Mesothelial cell of epicardium (in vitro differentiated cells): Measurements from ENCODE around the gene HNRNPA0. TPM values are rescaled to one million over a fixed set of nuclear protein-coding genes. Genes with fewer than 3 reads are reported as not detected.
A peak's percentile ranks its signal among the peaks of the same experiment; 100 is the strongest.

ENCODE experiments used
- DNase-seq, 2 experiments: peaks; one replicate each; pipeline ENCODE4 v3.0.0; 2021; ENCODE audit warnings: low spot score in 2 of 2; ENCODE audit not compliant: unreplicated experiment in 2 of 2
- H3K27ac Mint-ChIP-seq: 2 replicates; pipeline ENCODE4 v1.8.0; 2021; ENCODE audit warnings: mixed read lengths
- H3K27me3 Mint-ChIP-seq: 2 replicates; pipeline ENCODE4 v1.8.0; 2021; ENCODE audit warnings: low read depth, mixed read lengths
- H3K36me3 Mint-ChIP-seq: 2 replicates; pipeline ENCODE4 v1.8.0; 2021; ENCODE audit warnings: mixed read lengths
- H3K4me1 Mint-ChIP-seq: 2 replicates; pipeline ENCODE4 v1.8.0; 2021; ENCODE audit warnings: mixed read lengths
- H3K4me3 Mint-ChIP-seq: 2 replicates; pipeline ENCODE4 v1.8.0; 2021; ENCODE audit warnings: mild to moderate bottlenecking, moderate library complexity, mixed read lengths
- H3K9me3 Mint-ChIP-seq: 2 replicates; pipeline ENCODE4 v1.8.0; 2021; ENCODE audit warnings: mixed read lengths
- CTCF ChIP-seq: fragments of 200-600 bp; sonication (generic); IDR thresholded peaks from one replicate; pipeline ENCODE4 v1.5.0; 2021; ENCODE audit warnings: antibody characterized with exemption; ENCODE audit not compliant: unreplicated experiment
- total RNA-seq: library from RNA; stranded (reverse); gene quantifications from 3 replicates; pipeline ENCODE4 v1.2.1, GENCODE V29; 2021

HNRNPA0 gene
- total RNA-seq, 1 donor from 2014 or later = 68.6 TPM

GRCh38 chr5:137708062-137708461, 46.1 kb downstream of the HNRNPA0 start:
- peaks cover 32% of the 10 kb centered on the region for H3K36me3 Mint-ChIP-seq
- H3K9me3 Mint-ChIP-seq = peaks cover 4% of the 10 kb centered on the region

GRCh38 chr5:137706841-137707240, 47.3 kb downstream of the HNRNPA0 start:
- TF ChIP-seq CTCF = no peak
- no peaks in the 10 kb centered on the region for H3K9me3 Mint-ChIP-seq
- no peak for DNase-seq
- peaks cover 24% of the 10 kb centered on the region for H3K36me3 Mint-ChIP-seq
- no peaks in the 10 kb centered on the region for H3K27me3 Mint-ChIP-seq
- H3K4me3 Mint-ChIP-seq = no peak overlapping the region
- H3K27ac Mint-ChIP-seq = no peak overlapping the region
- no peaks in the 10 kb centered on the region for H3K4me1 Mint-ChIP-seq

More at GRCh38 chr5:137708062-137708461, 46.1 kb downstream of the HNRNPA0 start:
- no peaks in the 10 kb centered on the region for H3K27me3 Mint-ChIP-seq
- no peak overlapping the region for H3K4me3 Mint-ChIP-seq
- no peak overlapping the region for H3K27ac Mint-ChIP-seq
- no peak for DNase-seq
- no peaks in the 10 kb centered on the region for H3K4me1 Mint-ChIP-seq
- no peak for TF ChIP-seq CTCF

- Mint-ChIP-seq H3K4me3 (no peak overlapping the region), H3K27ac (no peak overlapping the region), H3K36me3 (peaks cover 22% of the 10 kb centered on the region), H3K4me1 (peaks cover 4% of the 10 kb centered on the region), H3K27me3 (no peaks in the 10 kb centered on the region), H3K9me3 (no peaks in the 10 kb centered on the region)
- no peak for DNase-seq
- TF ChIP-seq CTCF = no peak
Observed at GRCh38 chr5:137705106-137705505, 49.1 kb downstream of the HNRNPA0 start.

- H3K4me3 Mint-ChIP-seq = no peak overlapping the region
- H3K36me3 Mint-ChIP-seq = peaks cover 14% of the 10 kb centered on the region
- H3K27me3 Mint-ChIP-seq = no peaks in the 10 kb centered on the region
- TF ChIP-seq CTCF = no peak
- no peak overlapping the region for H3K27ac Mint-ChIP-seq
- H3K9me3 Mint-ChIP-seq = no peaks in the 10 kb centered on the region
- peaks cover 18% of the 10 kb centered on the region for H3K4me1 Mint-ChIP-seq
- no peak for DNase-seq
Observed at GRCh38 chr5:137703565-137703964, 50.6 kb downstream of the HNRNPA0 start.

- Mint-ChIP-seq H3K27ac (peak overlapping the region; percentile 79), H3K9me3 (no peaks in the 10 kb centered on the region)
- no peak for DNase-seq
Observed at GRCh38 chr5:137700282-137700680, 53.9 kb downstream of the HNRNPA0 start.

More at GRCh38 chr5:137700282-137700680, 53.9 kb downstream of the HNRNPA0 start:
- TF ChIP-seq CTCF = no peak
- Mint-ChIP-seq H3K4me1 (peaks cover 18% of the 10 kb centered on the region), H3K4me3 (no peak overlapping the region), H3K36me3 (peaks cover 4% of the 10 kb centered on the region), H3K27me3 (no peaks in the 10 kb centered on the region)
